Measurements from ENCODE around the gene DYRK2.

- TF ChIP-seq, protein P1, sequence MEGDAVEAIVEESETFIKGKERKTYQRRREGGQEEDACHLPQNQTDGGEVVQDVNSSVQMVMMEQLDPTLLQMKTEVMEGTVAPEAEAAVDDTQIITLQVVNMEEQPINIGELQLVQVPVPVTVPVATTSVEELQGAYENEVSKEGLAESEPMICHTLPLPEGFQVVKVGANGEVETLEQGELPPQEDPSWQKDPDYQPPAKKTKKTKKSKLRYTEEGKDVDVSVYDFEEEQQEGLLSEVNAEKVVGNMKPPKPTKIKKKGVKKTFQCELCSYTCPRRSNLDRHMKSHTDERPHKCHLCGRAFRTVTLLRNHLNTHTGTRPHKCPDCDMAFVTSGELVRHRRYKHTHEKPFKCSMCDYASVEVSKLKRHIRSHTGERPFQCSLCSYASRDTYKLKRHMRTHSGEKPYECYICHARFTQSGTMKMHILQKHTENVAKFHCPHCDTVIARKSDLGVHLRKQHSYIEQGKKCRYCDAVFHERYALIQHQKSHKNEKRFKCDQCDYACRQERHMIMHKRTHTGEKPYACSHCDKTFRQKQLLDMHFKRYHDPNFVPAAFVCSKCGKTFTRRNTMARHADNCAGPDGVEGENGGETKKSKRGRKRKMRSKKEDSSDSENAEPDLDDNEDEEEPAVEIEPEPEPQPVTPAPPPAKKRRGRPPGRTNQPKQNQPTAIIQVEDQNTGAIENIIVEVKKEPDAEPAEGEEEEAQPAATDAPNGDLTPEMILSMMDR (conservative IDR thresholded peaks at IDR 0.05; ENCODE audit: low read depth, low read length), result no peak
- no peak for TF ChIP-seq EZH2 (IDR thresholded peaks at IDR 0.05; ENCODE audit: borderline replicate concordance, low read depth, low read length, poor library complexity, severe bottlenecking)
These were observed 18.0 kb upstream of the DYRK2 start for GRCh38 chr12:67630373-67631088.
